SK-N-SH (cell line): ENCODE data around the gene GC.

Experiments used
- CHD2 ChIP-seq: fragments of 150-350 bp; IDR thresholded peaks from 2 replicates; pipeline ENCODE4 v1.6.1; 2018; ENCODE audit warnings: low read length; ENCODE audit not compliant: partially characterized antibody
- EP300 ChIP-seq, 2 experiments: IDR thresholded peaks; 2 replicates each; pipeline versions ENCODE4 v1.4.0 to v1.6.1; 2012; ENCODE audit warnings: borderline replicate concordance in 1 of 2, low read depth in 1 of 2, low read length in 1 of 2
- TF ChIP-seq, protein P1 (sequence below): fragments of 200-600 bp; sonication (generic); IDR thresholded peaks from 2 replicates; pipeline ENCODE4 v1.6.1; 2017; ENCODE audit warnings: antibody characterized with exemption, mild to moderate bottlenecking, moderate library complexity

DNA sequence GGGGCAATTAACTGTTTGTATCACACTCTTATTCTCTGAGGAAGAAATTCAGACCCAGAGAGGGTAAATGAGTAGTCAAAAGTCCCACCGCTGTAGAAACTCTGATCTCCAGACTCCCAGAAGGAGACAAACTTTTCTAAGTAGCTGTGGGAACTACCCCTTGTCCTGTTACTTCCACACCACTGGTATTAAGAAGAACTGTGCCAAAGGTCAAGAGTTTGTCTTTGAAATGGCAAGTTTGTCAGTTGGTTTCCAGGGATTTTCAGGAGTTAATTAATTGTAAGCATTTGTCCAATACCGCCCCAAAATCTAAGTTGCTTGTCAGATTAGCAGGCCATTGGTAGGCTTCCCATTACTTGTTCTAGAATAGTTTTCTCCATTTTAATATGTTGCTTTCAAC, 85.7 kb downstream of the GC start:
- TF ChIP-seq CHD2 (no peak), EP300 (IDR thresholded peaks at IDR 0.05; ENCODE audit: borderline replicate concordance in 1 of 2, low read depth in 1 of 2, low read length in 1 of 2) (no peak)
- TF ChIP-seq, protein P1, sequence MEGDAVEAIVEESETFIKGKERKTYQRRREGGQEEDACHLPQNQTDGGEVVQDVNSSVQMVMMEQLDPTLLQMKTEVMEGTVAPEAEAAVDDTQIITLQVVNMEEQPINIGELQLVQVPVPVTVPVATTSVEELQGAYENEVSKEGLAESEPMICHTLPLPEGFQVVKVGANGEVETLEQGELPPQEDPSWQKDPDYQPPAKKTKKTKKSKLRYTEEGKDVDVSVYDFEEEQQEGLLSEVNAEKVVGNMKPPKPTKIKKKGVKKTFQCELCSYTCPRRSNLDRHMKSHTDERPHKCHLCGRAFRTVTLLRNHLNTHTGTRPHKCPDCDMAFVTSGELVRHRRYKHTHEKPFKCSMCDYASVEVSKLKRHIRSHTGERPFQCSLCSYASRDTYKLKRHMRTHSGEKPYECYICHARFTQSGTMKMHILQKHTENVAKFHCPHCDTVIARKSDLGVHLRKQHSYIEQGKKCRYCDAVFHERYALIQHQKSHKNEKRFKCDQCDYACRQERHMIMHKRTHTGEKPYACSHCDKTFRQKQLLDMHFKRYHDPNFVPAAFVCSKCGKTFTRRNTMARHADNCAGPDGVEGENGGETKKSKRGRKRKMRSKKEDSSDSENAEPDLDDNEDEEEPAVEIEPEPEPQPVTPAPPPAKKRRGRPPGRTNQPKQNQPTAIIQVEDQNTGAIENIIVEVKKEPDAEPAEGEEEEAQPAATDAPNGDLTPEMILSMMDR, result no peak
